Right lobe of liver (tissue), 4 donors: ENCODE data around the gene RTN4IP1.

ENCODE experiments used
- POLR2A ChIP-seq: fragments of 450-650 bp; IDR thresholded peaks from one replicate; pipeline ENCODE4 v1.6.1; 2017; ENCODE audit warnings: antibody characterized with exemption, mild to moderate bottlenecking
- TF ChIP-seq, protein P1 (sequence below), 4 donors: fragments of 200-600 bp in 3 of 4; fragments of 450-650 bp in 1 of 4; IDR thresholded peaks; one replicate each; pipeline versions ENCODE4 v1.5.1 to v1.8.0; 2016 to 2022; ENCODE audit warnings: antibody characterized with exemption in 4 of 4, mild to moderate bottlenecking in 2 of 4
- donor health status: DM: no; HTN: no; CAD: no.
- donor health status: DM: no; HTN: no; CAD: no.
- donor health status: DM: no; HTN: yes; CAD: no.

DNA sequence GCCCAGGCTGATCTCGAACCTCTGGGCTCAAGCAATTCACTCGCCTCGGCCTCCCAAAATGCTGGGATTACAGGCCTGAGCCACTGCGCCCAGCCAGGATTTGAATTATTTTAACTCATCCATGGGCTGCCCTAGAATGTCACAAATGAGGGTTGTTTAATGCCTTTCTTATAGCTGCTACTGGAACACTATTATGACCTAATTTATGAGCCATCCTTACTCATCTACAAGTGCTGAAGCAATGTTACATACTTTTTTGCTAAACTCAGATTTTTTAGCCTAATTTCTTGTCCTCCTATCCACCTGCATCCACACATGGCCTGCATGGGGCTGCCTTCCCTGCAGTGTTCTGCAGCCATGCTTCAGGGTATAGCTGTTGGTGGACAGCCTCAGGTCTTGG is 59.9 kb downstream of the RTN4IP1 start:
- TF ChIP-seq, protein P1, sequence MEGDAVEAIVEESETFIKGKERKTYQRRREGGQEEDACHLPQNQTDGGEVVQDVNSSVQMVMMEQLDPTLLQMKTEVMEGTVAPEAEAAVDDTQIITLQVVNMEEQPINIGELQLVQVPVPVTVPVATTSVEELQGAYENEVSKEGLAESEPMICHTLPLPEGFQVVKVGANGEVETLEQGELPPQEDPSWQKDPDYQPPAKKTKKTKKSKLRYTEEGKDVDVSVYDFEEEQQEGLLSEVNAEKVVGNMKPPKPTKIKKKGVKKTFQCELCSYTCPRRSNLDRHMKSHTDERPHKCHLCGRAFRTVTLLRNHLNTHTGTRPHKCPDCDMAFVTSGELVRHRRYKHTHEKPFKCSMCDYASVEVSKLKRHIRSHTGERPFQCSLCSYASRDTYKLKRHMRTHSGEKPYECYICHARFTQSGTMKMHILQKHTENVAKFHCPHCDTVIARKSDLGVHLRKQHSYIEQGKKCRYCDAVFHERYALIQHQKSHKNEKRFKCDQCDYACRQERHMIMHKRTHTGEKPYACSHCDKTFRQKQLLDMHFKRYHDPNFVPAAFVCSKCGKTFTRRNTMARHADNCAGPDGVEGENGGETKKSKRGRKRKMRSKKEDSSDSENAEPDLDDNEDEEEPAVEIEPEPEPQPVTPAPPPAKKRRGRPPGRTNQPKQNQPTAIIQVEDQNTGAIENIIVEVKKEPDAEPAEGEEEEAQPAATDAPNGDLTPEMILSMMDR (IDR thresholded peaks at IDR 0.05), result no peak
- TF ChIP-seq POLR2A, result no peak
